GM21367 (cell line): Measurements from ENCODE around the gene HYDIN.
"Not testable (repeated sequence)": the region's sequence is repeated elsewhere in the genome, so short reads cannot be mapped to it uniquely, and the experiment has no call there.

Experiments
- ATAC-seq: cut with Tn5 transposase; IDR thresholded peaks from one replicate; pipeline ENCODE4 v1.9.1; 2021; ENCODE audit not compliant: unreplicated experiment

Gene HYDIN

DNA sequence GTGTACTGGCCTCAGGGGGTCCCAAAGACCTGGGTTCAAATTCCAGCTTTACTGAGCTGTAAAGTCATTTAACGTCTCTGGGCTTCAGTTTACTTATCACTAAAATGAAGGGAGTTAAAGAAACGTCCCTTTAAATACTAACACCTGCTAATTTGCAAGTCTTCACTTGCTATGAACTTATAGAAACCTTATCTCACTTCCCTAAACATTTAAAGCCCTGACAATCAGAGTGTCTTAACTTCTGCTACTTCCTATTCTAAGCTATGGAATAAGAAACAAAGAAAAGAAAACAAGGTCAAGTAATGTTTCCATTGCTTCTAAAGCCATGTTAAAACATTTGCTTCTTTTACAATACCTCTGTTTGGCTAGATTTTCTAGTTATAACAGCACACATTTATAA, 87.3 kb downstream of the HYDIN start:
- ATAC-seq = not testable (repeated sequence)

DNA sequence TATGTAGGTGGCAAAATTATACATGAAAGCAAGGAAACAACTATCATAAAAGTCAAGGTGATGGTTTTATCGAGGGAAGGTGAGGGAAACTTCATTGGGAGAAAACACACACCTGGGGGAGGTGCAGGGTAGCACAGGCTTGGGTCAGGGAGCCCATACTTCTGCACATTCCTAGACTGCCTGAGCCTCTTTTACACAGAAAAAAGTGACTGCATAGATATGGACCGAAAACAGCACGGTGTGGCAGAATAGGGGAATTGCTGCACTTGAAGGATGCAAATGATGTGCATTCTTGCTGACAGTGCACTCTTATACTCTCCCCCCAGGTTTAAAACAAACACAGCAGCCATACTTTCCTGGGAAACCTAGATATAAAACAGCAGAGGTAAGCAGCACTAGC, 120.0 kb downstream of the HYDIN start:
- ATAC-seq = not testable (repeated sequence)

DNA sequence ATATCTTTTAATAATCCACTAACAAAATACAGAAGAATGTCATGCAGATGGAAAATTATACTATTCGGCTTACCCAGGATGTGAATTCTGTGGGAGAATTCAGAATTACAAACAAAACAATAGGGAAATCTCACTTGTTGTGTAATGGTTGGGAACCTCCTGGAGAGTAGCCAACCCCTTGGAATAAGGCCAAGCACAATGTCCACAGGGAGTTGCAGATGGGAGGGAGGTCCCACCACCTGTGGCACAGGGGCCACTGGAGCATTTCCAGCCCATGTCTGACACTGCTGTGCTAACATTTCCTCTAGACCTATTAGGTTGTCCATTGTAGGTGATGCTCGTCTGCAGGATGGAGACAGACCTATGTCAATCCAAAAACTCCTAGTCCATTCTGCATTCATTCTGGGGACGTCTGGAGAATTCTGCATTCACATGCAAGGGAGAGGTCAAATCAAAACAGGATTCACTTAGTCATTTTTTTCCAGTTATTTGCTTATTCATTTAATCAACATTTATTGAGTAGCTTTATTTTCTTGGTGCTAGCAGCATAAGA, 120.8 kb downstream of the HYDIN start:
- ATAC-seq = not testable (repeated sequence)

DNA sequence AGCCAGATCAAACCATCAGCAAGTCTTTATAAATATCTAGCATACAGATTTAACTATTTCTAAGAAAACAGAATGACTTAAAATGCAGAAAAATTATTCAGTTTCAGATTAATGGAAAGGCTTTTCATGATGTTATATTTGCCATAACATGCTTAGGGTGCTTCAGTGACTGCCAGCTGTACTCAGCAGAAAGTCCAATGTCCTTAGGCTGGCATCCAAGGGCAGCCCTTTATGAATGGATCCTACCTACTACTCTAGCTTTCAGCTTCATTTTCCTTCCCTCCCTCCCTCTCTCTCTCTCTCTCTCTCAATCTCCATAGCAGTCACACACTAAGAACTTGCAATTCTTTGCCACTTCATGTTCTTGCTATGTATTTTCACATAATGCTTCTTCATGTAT, 124.6 kb downstream of the HYDIN start:
- ATAC-seq = not testable (repeated sequence)

DNA sequence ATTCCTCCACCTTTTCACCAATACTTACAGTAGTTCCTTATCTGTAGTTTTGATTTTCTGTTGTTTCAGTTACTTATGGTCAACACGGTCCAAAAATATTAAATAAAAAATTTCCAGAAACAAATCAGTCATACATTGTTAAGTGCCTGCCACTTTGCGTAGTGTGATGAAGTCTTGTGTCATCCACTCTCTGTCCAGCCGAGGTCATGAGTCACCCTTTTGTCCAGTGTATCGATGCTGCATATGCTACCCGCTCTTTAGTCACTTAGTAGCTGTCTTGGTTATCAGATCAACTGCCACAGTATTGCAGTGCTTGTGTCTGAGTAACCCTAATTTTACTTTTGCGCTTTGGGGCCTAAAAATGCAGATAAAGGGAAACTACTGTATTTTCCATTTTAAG, 146.9 kb downstream of the HYDIN start:
- ATAC-seq = not testable (repeated sequence)

DNA sequence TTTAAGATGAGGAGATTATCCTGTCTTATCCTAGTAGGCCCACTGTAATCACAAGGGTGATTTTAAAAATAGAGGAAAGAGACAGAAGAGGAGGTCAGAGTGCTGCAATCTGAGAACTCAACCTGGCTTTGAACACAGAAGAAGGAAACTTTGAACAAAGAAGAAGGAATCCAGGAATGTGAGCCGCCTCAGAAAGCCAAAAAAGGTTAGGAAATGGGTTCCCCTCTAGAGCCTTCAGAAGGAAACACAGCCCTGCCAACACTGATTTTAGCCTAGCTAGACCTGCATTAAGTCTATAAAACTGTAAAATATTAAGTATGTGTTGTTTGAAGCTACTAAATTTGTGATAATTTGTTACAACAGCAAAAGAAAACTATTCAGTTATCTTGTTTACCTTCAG, 149.7 kb downstream of the HYDIN start:
- ATAC-seq = not testable (repeated sequence)

DNA sequence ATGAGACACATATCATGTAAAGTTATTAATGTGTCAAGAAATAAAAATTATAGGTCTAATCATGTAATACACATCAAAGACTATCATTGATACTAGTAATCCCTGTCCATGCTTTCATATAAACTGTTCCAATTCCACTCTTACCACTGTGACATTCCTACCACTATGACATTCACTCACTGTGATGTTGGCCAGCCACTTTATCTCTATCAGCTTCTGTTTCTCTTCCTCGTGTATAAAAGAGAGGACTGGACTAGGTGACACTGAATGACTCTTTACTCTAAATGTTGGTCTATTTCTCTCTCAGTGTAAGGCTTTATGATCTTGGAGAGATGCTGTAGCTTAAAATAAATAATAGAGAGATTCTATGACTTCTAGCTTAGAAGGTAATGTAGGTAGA, 150.3 kb downstream of the HYDIN start:
- not testable (repeated sequence) for ATAC-seq

DNA sequence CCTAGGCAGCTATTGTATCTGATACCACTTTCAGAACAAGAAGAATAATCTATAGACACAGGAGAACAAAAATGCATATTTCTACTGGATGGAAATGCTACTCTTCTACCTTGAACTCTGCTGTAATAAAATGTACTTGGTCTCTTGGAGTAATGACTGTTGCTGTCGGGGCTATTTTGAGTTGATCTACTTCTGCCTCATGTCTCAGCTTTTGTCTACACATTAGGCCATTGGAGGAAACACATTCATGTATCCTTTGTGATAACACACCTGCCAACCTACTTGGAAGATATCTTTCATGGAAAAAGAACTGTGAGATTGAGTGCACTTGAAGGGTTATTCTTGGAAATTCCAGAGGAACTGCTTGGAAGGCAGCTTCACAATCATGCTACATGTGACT, 159.9 kb downstream of the HYDIN start:
- not testable (repeated sequence) for ATAC-seq

DNA sequence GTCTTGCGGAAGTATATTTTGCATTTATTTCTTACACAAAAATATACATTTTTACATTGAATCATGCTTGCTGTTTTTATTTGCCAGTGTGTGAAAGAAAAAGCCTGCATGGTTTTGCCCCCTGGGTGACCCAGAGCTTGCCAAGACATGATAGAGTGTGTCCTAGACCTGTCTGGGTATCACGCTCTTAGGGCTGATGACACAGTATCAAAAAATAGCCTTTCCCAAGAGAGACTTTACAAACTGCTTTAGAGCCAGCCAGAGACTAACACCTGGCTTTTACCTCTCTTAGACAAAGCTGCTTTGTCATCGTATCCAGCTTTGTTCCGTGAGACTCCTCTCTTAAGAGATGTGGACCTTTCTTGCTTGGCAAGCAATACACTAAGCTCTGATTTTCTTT, 160.7 kb downstream of the HYDIN start:
- not testable (repeated sequence) for ATAC-seq

DNA sequence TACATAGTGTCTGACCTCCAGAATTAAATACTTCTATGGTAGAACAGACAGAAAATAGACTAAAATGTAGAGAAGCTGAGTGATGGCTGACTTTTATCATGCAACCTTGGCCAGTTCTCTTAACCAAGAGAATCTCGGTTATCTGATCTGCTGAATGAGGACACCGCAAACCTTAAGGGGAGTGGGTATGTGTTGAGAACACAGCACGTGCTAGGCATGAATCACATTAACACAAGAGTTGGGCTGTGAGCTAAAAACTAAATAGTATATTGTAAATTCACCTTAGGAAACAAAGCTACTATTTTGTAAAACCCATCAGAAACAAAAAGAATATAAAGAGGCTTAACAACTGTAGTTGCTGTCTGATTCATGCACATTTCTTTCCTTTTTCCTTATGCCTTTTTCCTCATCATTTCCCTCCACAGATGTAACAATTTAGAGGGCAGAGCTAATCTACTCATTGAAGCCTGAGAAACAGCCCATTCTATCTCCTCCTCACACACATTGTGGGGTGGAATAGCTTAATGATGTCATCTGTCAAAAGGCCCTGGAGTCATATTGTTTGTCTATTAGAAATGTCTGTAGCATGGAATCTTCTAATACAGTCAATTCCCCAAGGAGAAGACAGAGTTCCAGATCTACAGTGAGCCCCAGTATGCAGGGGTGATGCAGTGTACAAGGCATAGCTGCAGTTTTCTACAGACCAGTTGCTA, 176.5 kb downstream of the HYDIN start:
- ATAC-seq = not testable (repeated sequence)

DNA sequence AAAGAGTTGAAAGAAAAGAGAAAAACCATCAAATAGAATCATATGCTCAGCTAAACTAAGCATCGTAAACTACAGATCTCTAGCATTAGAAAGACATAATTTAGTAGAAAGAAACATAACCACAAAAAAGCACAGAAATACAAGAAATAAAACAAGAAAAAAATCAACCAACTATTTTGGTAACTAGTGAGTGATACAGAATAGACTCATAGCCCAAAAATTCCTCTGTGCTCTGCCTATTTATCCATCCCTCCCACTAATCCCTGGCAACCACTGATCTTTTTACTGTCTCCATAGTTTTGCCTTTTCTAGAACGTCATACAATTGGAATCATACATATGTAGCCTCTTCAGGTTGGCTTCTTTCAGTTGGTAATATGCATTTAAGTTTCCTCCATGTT, 180.2 kb downstream of the HYDIN start:
- not testable (repeated sequence) for ATAC-seq

DNA sequence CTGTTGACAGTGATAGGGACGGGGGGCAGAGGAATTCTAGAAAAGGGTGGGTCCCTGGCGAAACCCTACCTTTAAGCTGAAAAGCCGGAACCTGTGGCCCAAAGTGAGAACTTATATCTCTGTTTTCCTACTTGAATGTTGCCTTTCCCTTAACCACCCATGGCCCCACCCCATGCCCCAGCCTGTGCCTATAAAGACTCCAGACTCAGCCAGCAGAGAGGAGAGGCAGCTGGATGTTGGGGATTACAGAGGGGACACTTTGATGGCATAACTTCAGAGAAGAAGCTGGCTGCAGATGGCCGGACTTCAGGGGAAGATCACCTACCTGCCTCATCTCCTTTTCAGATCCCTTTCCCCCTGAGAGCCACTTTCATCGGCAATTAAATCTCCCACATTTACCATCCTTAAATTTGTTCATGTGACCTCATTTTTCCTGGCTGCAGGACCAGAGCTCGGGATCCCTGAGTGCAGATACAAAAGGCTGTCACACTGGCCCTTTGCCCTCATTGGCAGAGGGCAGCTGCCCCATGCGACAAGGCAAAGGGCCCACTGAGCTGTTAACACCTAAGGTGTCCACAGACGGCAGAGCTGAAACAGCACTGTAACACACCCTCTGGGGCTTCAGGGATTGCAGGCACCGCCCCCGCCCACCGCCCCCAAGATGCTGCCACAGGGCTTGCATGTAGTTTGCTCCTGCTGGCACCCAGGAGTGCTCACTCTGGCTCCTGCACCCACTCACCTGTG, 191.0 kb downstream of the HYDIN start:
- not testable (repeated sequence) for ATAC-seq

DNA sequence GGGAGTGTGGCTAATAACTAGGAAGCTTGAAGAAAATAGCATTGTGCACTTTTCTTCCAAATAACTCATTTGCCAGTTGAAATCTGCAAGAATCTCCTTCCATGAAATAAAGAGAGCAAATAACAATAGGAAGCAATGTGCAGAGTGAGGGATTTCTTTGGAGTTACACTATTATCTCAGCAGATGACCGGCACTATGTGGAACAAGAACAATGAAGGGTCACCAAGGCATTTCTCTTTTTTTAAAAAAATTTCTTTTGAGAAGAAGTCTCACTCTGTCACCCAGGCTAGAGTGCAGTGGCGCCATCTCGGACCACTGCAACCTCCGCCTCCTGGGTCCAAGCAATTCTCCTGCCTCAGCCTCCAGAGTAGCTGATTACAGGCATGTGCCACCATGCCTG, 192.1 kb downstream of the HYDIN start:
- not testable (repeated sequence) for ATAC-seq

DNA sequence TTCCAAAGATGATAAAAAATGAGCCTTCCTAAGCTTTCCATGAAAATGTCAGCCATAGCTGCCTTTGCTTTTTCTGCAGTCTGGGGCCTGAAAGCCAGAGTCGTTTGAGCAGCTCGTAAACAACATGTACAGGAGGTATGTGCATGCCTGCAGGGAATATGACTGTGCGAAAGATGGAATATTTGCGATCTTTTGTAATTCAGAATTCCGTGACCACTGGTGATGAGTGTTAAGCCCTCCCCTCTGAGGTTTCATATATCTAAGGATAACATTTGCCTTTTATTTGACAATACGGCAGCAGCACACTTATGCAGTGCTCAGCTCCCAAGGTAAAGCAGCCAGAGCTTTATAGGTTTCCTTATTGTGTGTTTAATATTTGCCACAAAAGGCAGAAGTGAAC, 192.5 kb downstream of the HYDIN start:
- ATAC-seq = not testable (repeated sequence)

DNA sequence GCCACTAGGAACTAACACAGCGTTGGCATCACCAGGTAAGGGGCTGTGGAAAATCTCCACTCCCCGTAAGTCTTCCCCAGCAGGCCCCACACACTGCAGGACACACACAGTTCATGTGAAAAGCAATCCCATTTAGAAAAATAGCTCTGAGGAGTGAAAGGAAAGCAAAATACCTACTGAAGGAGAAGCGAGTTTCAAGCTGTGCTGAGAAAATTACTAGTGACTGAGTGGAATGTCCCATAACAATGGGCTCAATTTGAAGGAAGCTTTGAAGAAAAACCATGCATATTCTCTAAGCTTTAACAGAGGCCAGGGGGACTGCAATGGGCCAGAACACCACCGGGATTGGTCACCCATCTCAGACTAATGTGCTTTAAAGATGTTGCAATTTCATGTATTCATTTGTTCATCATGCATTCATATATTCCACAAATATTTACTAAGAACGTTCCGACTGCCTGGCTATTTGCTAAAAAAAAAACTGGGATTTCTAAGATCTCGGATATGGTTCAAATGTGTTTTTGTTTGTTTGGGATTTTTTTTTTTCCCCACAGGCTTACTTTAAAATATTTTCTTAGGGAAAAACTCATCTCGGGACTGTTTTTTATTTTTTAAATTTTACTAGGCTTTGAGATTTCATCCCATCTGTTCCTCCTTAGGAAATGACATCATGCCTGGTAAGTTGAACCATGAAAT, 202.3 kb downstream of the HYDIN start:
- ATAC-seq = not testable (repeated sequence)

DNA sequence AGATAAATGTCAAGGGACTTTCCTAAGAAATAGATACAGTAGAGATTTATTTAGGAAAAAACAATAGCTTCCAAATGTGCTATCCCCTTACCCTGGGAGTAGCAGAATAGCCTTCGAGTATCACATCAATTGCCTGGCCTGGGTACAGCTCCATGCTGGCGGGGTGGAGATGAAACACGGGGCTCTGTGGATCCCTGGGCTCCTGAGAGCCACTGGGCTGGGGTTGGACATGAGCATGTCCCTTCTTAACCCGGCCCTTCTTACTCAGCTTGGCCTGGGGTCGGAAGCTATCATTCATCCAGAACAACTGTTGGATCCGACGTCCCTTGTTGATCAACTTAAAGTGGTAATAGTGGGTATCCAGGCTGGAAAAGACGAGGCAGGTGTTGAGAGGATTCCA, 203.0 kb downstream of the HYDIN start:
- ATAC-seq = not testable (repeated sequence)

DNA sequence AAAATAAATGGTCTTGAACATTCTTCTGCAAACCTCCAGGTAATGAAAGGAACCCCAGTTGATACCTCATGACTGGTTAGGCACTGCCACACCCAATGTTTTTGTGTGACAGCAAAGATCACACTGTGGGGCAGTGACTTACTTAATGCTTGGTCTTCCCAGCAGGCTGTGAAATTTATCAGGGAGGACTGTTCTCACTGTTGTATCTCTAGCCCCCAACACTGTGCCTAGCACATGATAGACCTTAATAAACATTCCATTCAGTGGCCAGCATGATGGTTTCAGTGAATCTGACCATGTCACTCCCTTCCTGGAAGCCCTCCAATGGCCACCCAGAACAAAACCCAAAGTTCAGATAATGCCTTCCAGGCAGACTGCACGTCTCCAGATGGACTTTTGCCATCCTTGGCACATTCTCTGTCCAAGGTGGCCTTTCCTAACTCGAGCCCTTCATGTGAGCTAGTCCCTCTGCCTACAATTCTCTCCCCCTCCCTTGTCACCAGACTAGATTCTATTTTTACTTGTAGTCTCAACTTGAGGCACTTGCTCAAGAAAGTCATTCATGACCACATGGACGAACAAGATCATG, 206.6 kb downstream of the HYDIN start:
- not testable (repeated sequence) for ATAC-seq

DNA sequence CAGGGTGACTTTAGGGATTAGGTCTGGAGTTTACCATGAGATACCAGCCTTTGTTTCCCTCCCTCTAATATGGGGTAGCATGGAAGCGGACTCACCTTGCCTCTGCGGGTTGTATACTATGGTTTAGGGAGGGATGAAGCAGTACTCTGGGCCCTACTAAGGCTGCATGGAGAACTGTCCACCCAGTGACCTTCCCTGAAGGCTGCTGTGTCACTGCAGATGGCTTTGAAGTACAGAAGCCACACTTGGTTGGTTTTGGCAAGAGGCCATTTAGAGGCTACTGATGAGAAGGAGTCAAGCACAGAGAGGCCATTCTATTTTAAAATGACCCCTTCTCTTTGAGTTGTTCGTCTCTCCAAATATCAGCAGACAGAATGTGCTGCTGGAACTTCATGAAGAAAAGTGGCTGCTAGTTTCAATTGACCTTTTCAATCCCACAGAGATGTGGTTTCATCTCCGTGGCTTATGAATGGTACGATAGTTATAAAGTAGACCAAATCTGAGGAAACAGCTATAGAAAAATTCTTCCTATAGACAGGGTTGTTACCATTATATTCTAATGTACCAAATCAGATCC, 208.5 kb downstream of the HYDIN start:
- not testable (repeated sequence) for ATAC-seq

DNA sequence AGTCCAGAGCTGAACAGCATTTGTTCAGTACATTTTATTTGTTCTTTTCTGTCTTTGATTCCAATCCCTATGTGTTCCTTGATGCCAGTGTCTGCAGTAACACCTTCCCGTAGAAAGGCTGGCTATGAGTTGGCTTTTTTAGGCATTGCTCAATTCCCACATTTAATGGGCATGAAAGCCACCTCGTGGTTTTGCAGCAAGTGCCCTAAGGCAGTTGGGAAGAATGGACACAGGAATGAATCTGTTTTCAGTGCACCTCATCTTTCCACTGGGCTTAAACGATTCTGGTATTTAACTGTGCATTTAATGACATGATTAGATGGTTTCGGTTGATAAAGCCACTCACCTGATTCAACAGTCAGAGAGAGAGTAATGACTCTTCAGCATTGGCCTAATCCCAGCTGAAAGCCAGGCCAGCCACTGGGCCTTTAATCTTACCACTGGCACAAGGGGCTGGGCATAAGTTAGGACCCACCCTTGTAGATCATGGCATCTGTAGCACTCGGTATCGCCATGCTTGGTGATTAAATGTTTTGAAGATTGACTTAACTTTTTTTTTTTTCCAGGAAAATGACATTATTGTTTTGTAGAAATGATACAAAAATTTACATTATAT, 211.3 kb downstream of the HYDIN start:
- ATAC-seq = not testable (repeated sequence)

DNA sequence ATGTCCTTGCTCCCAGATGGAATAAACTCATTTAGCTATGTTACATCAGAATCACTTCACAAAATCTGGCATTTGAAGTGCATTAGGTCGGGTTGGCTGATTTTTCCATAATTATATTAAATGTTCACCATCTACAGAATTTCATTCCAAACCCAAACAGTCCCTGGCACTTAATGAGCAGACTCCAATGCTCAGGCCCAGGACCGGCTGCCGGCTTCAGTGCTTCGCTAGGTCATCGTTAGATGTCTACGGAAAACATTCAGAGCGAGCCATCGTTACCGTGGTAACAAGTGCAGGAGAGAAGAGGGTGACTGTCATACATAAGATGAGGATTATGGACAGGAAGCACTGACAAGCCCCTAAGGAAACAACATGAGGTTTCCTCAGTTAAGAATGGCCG, 215.1 kb downstream of the HYDIN start:
- not testable (repeated sequence) for ATAC-seq
